Neural cell (in vitro differentiated cells): ENCODE measurements around the gene SLC22A31. TPM values are rescaled to one million over a fixed set of nuclear protein-coding genes. Genes with fewer than 3 reads are reported as not detected.

Experiments
- H2AFZ ChIP-seq: fragments of 200-600, 300-800 bp; sonication (generic), shearing (Covaris generic); 2 replicates; pipeline ENCODE4 v1.6.0; 2014; ENCODE audit warnings: low read depth, mild to moderate bottlenecking, antibody characterized with exemption, low read length, moderate library complexity
- H3F3A ChIP-seq: fragments of 200-600 bp; shearing (Covaris generic); 2 replicates; pipeline ENCODE4 v1.6.1; 2016; ENCODE audit warnings: mild to moderate bottlenecking, moderate library complexity, mixed read lengths, antibody characterized with exemption, low read length; ENCODE audit not compliant: insufficient read depth, poor library complexity, severe bottlenecking
- H3K27ac ChIP-seq: fragments of 200-600, 300-800 bp; sonication (generic), shearing (Covaris generic); 2 replicates; pipeline ENCODE4 v1.5.1; 2014; ENCODE audit warnings: mild to moderate bottlenecking, low read length, moderate library complexity
- H3K27me3 ChIP-seq: fragments of 300-800, 200-600 bp; sonication (generic), shearing (Covaris generic); 2 replicates; pipeline ENCODE4 v1.6.0; 2014; ENCODE audit warnings: mild to moderate bottlenecking, low read depth, low read length, moderate library complexity; ENCODE audit not compliant: insufficient read depth
- H3K36me3 ChIP-seq: fragments of 300-800, 200-600 bp; sonication (generic), shearing (Covaris generic); 2 replicates; pipeline ENCODE4 v1.5.1; 2014; ENCODE audit warnings: mild to moderate bottlenecking, antibody characterized with exemption, low read length, moderate library complexity; ENCODE audit not compliant: insufficient read depth
- H3K4me2 ChIP-seq: fragments of 300-800, 200-600 bp; sonication (generic), shearing (Covaris generic); 2 replicates; pipeline ENCODE4 v1.6.0; 2014; ENCODE audit warnings: mild to moderate bottlenecking, low read length
- H3K4me3 ChIP-seq: fragments of 300-800, 200-600 bp; sonication (generic), shearing (Covaris generic); 2 replicates; pipeline ENCODE4 v1.5.1; 2014; ENCODE audit warnings: mild to moderate bottlenecking, low read length, moderate library complexity
- H3K79me2 ChIP-seq: fragments of 200-600 bp; shearing (Covaris generic); replicated peaks from 2 replicates; pipeline ENCODE4 v1.6.0; 2014; ENCODE audit warnings: mild to moderate bottlenecking, low read length, moderate library complexity; ENCODE audit not compliant: insufficient read depth
- H3K9ac ChIP-seq: fragments of 300-800, 200-600 bp; sonication (generic), shearing (Covaris generic); 2 replicates; pipeline ENCODE4 v1.6.1; 2016; ENCODE audit warnings: mild to moderate bottlenecking, low read length, mixed read lengths
- H3K9me2 ChIP-seq: fragments of 200-600 bp; shearing (Covaris generic); 2 replicates; pipeline ENCODE4 v1.6.1; 2016; ENCODE audit warnings: mild to moderate bottlenecking, low read length, mixed read lengths; ENCODE audit not compliant: insufficient read depth
- H3K9me3 ChIP-seq: fragments of 200-600, 300-800 bp; sonication (generic), shearing (Covaris generic); 2 replicates; pipeline ENCODE4 v1.6.1; 2016; ENCODE audit warnings: mild to moderate bottlenecking, mixed run types, low read length, moderate library complexity, mixed read lengths
- H4K20me1 ChIP-seq: fragments of 200-600 bp; shearing (Covaris generic); 2 replicates; pipeline ENCODE4 v1.6.1; 2016; ENCODE audit warnings: mild to moderate bottlenecking, mixed run types; ENCODE audit not compliant: insufficient read depth
- CTCF ChIP-seq: fragments of 450-650 bp; IDR thresholded peaks from 2 replicates; pipeline ENCODE4 v1.5.1; 2014; ENCODE audit warnings: antibody characterized with exemption, mild to moderate bottlenecking, moderate library complexity; ENCODE audit not compliant: poor library complexity, severe bottlenecking
- EP300 ChIP-seq: fragments of 450-650 bp; conservative IDR thresholded peaks from 2 replicates; pipeline ENCODE4 v1.6.1; 2014; ENCODE audit warnings: antibody characterized with exemption, mild to moderate bottlenecking, moderate library complexity; ENCODE audit not compliant: poor library complexity, severe bottlenecking
- EZH2 ChIP-seq: fragments of 200-600, 300-800 bp; shearing (Covaris generic), sonication (generic); IDR thresholded peaks from 2 replicates; pipeline ENCODE4 v1.6.1; 2014; ENCODE audit warnings: antibody characterized with exemption, low read length, borderline replicate concordance, mild to moderate bottlenecking; ENCODE audit not compliant: insufficient read depth, poor library complexity, severe bottlenecking
- MXI1 ChIP-seq: fragments of 450-650 bp; conservative IDR thresholded peaks from 2 replicates; pipeline ENCODE4 v1.6.1; 2014; ENCODE audit warnings: antibody characterized with exemption, mild to moderate bottlenecking; ENCODE audit not compliant: poor library complexity, severe bottlenecking
- POLR2AphosphoS5 ChIP-seq: IDR thresholded peaks from 2 replicates; pipeline ENCODE4 v1.6.1; 2012
- RAD21 ChIP-seq: fragments of 450-650 bp; conservative IDR thresholded peaks from 2 replicates; pipeline ENCODE4 v1.6.1; 2014; ENCODE audit warnings: antibody characterized with exemption, mild to moderate bottlenecking, moderate library complexity
- REST ChIP-seq: IDR thresholded peaks from 2 replicates; pipeline ENCODE4 v1.6.1; 2012; ENCODE audit warnings: borderline replicate concordance
- SMC3 ChIP-seq: fragments of 450-650 bp; conservative IDR thresholded peaks from 2 replicates; pipeline ENCODE4 v1.6.1; 2014; ENCODE audit warnings: antibody characterized with exemption, mild to moderate bottlenecking, moderate library complexity; ENCODE audit not compliant: poor library complexity
- TAF1 ChIP-seq: IDR thresholded peaks from 2 replicates; pipeline ENCODE4 v1.6.1; 2012; ENCODE audit warnings: low read depth
- polyA plus RNA-seq: library from polyadenylated mRNA; depleted of rRNA; stranded (reverse); fragments of >200 nt; gene quantifications from 2 replicates; pipeline ENCODE4 v1.2.3, GENCODE V29; 2014

The SLC22A31 gene
- polyA plus RNA-seq, 1 donor from 2014 or later = not detected

- Histone ChIP-seq H3F3A (no peaks in the 10 kb centered on the region), H3K36me3 (no peaks in the 10 kb centered on the region), H3K79me2 (no peaks in the 10 kb centered on the region), H3K9me3 (no peaks in the 10 kb centered on the region), H3K4me3 (no peak overlapping the region), H3K27ac (no peak overlapping the region), H3K9ac (no peak overlapping the region), H2AFZ (no peak overlapping the region), H3K9me2 (no peaks in the 10 kb centered on the region), H4K20me1 (no peaks in the 10 kb centered on the region), H3K27me3 (no peaks in the 10 kb centered on the region), H3K4me2 (no peak overlapping the region)
- TF ChIP-seq SMC3 = no peak
- no peak for TF ChIP-seq TAF1
- no peak for TF ChIP-seq POLR2AphosphoS5
- TF ChIP-seq RAD21 = no peak
- TF ChIP-seq CTCF = no peak
- no peak for TF ChIP-seq MXI1
- TF ChIP-seq EZH2 = no peak
Measured at GRCh38 chr16:89177501-89177900, 22.8 kb downstream of the SLC22A31 start.

DNA sequence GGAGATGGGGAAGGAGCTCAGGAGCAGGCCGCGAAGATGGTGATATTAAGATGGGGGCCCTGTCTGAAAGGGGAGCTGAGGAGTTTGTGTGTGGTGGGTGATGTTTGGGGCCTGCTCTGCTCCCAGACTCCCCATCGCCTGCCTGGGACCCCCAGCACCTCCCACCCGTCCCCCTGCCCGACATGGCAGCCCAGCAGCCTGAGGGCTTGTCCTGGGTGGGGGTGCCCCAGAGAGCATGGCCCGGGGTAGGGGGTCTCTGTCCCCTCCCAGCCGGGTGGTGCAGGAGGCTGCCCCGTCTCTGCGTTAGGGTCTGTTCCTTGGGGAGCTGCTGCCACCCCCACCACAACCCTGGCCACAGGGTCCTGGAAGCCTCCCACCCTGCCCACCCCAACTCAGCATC lies 23.6 kb downstream of the SLC22A31 start:
- no peaks in the 10 kb centered on the region for H3K9me3 ChIP-seq
- H3K4me3 ChIP-seq = no peak overlapping the region
- no peaks in the 10 kb centered on the region for H3K9me2 ChIP-seq
- H3K9ac ChIP-seq = no peak overlapping the region
- no peaks in the 10 kb centered on the region for H3K36me3 ChIP-seq
- H3K4me2 ChIP-seq = no peak overlapping the region
- H4K20me1 ChIP-seq = no peaks in the 10 kb centered on the region
- no peak overlapping the region for H3K27ac ChIP-seq
- no peak overlapping the region for H2AFZ ChIP-seq
- H3F3A ChIP-seq = no peaks in the 10 kb centered on the region
- no peaks in the 10 kb centered on the region for H3K79me2 ChIP-seq
- TF ChIP-seq EZH2 (no peak), POLR2AphosphoS5 (no peak), SMC3 (no peak), REST (no peak), MXI1 (no peak), RAD21 (no peak), CTCF (no peak), EP300 (no peak), TAF1 (no peak)
- no peaks in the 10 kb centered on the region for H3K27me3 ChIP-seq
